Suprapubic skin (tissue), 3 donors: ENCODE data around the gene EPHA10.

Experiments used
- CTCF ChIP-seq, 2 donors: fragments of 200-600 bp in 1 of 2; fragments of 450-650 bp in 1 of 2; sonication (generic) in 1 of 2; IDR thresholded peaks; one replicate each; pipeline ENCODE4 v1.5.1; 2016 to 2019; ENCODE audit warnings: antibody characterized with exemption in 2 of 2, mild to moderate bottlenecking in 1 of 2, moderate library complexity in 1 of 2
- EP300 ChIP-seq: sonication (generic); formaldehyde crosslinking; IDR thresholded peaks from one replicate; pipeline ENCODE4 v1.6.1; 2017; ENCODE audit warnings: antibody characterized with exemption
- POLR2A ChIP-seq, 2 donors: fragments of 450-650 bp; IDR thresholded peaks; one replicate each; pipeline ENCODE4 v1.6.1; 2017; ENCODE audit warnings: antibody characterized with exemption in 2 of 2, mild to moderate bottlenecking in 2 of 2, moderate library complexity in 2 of 2

- no peak for TF ChIP-seq EP300
- TF ChIP-seq CTCF (IDR thresholded peaks at IDR 0.05), result no peak
- no peak for TF ChIP-seq POLR2A (IDR thresholded peaks at IDR 0.05)
Observed at GRCh38 chr1:37755951-37756560, 8.9 kb downstream of the EPHA10 start.
